Activated CD4-positive, alpha-beta T cell treated with anti-CD3 and anti-CD28 coated beads, Interleukin-10, Interleukin-2, amounts not matched to agents 100 ng/mL and 50 ng/mL, durations not matched to agents 16 hours and 8 hours (primary cell): ENCODE data around the gene MUC2.

Source experiments
- DNase-seq: peaks from one replicate; pipeline ENCODE4 v3.0.0-alpha.2; 2020

Gene MUC2

GRCh38 chr11:1089738-1090599 lies 15.3 kb downstream of the MUC2 start:
- no peak for DNase-seq

- no peak for DNase-seq
Observed at GRCh38 chr11:1090600-1091331, 16.1 kb downstream of the MUC2 start.

GRCh38 chr11:1091332-1092083 lies 16.8 kb downstream of the MUC2 start:
- no peak for DNase-seq

GRCh38 chr11:1092145-1092670 lies 17.5 kb downstream of the MUC2 start:
- DNase-seq = no peak

- no peak for DNase-seq
Observed at GRCh38 chr11:1092919-1093318, 18.2 kb downstream of the MUC2 start.

- no peak for DNase-seq
Observed at GRCh38 chr11:1099519-1100355, 25.1 kb downstream of the MUC2 start.

- no peak for DNase-seq
Observed at GRCh38 chr11:1100417-1101245, 26.0 kb downstream of the MUC2 start.

- DNase-seq = no peak
Observed at GRCh38 chr11:1101318-1102089, 26.8 kb downstream of the MUC2 start.

- no peak for DNase-seq
Observed at GRCh38 chr11:1102221-1102971, 27.7 kb downstream of the MUC2 start.

- DNase-seq = no peak
Observed at GRCh38 chr11:1102996-1103395, 28.3 kb downstream of the MUC2 start.

GRCh38 chr11:1103401-1104360 lies 29.0 kb downstream of the MUC2 start:
- no peak for DNase-seq

- no peak for DNase-seq
Observed at GRCh38 chr11:1104411-1105182, 29.9 kb downstream of the MUC2 start.

- no peak for DNase-seq
Observed at GRCh38 chr11:1105183-1105565, 30.5 kb downstream of the MUC2 start.

- no peak for DNase-seq
Observed at GRCh38 chr11:1106387-1106786, 31.7 kb downstream of the MUC2 start.

GRCh38 chr11:1107316-1108245 lies 32.9 kb downstream of the MUC2 start:
- DNase-seq = no peak

GRCh38 chr11:1108246-1108900 lies 33.7 kb downstream of the MUC2 start:
- DNase-seq = no peak
